GM19328 (cell line): ENCODE data around the gene ZNF546.
"Not testable (repeated sequence)": the region's sequence is repeated elsewhere in the genome, so short reads cannot be mapped to it uniquely, and the experiment has no call there.

ENCODE experiments used
- ATAC-seq: cut with Tn5 transposase; IDR thresholded peaks from one replicate; pipeline ENCODE4 v1.9.1; 2021; ENCODE audit warnings: mild to moderate bottlenecking, moderate library complexity; ENCODE audit not compliant: unreplicated experiment

ZNF546 gene

DNA sequence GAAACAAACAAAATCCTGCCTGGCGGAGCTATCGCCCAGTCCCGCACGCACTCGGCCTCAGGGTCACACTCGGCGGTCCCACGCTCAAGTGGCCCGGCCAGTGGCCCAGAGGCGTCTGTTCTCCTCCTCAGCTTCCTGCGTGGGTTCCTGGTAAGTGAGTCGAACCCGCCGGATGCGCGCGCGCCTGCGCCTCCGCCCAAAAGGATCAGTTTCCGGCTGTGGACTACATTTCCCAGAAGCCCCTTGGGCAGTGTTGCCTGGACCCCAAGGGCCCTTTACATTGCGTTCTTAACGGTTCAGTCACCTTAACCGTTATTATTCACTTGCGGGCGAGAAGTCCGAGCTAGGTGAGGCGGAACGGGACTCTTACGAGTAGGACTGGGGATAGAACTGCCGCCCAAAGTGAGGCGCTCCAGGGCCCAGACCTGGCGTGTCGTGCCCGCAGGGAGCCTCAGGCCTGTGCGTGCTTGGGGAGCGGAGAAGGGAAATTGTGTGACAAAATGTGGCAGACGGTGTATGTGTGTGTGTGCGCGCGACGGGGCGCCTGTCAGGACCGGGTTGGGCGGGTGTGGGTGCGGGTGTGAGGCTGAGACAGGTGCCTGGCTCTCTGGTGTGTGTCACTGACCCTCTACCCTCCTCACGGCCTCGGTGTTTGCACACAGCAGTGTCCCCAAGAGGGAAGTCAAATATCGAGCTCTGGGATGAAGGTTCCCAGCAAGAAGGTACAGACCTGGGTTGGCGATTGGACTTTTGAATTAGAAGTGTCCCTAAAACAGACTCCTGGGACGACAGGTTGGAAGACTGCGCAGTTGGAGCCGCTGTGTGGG lies at the start of gene ZNF546:
TSS of gene ZNF546 (plus strand) at position 250 of the 827 bp plus-strand sequence. CDS start 1,267 bp downstream, outside the sequence.
- peak; percentile 82 for ATAC-seq

DNA sequence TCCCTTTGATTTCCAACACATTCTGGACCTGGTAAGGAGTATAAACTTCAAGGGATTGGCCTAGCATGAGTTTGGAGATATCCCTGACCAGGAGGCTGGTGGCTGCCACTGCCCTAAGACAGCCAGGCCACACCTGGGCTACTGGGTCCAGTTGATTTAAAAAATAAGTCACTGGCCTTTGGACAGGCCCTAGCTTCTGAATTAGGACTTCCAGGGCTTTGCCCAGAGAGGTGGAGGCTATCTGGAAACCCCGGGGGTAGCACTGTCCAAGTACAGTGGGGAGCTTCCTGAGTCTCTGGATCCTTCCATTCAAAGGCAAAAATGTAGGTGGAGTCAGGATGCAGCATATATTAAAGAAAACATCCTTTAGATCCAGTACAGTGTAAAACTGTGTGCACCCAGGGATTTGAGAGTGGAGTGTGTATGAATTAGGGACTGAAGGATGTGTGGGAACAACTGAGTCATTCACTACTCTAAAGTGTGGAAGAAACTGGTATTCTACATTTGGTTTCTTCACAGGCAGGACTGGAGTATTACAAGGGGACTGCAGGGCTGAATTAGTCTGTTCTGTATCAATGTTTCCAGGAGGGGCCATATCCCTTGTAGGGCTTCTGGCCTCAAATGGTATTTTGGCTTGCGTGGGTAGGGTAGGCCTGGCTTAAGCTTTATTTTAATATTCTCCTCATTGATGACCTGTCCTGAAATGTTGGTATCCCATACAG lies 47.7 kb upstream of the ZNF546 start:
- no peak for ATAC-seq

DNA sequence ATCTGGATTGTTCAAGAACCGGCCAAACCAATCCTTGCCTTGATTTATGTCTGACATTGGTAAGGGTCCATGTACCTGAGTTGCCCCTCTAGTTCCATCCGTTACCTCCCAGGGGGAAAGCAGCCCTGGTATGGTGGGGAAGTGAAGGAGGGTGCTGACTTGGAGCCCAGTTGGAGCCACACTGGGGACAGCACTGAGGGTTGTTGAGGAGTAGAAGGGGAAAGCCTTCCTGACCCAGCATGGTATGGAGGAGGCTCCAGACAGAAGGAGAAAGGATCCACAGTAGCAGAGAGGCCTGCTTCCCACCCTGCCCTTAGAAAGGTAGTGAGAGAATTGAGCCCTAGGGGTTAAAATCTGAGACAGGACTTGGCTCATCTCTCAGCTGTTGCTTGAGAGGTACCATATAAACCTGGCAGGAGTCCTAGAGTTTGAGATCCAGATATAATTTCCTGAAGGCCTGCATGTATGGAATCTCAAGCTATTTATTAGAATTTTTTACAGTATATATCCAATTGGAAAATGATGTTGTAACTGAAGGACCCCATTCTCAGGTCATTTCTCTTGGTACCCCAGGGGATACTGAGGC lies 45.7 kb upstream of the ZNF546 start:
- no peak for ATAC-seq

DNA sequence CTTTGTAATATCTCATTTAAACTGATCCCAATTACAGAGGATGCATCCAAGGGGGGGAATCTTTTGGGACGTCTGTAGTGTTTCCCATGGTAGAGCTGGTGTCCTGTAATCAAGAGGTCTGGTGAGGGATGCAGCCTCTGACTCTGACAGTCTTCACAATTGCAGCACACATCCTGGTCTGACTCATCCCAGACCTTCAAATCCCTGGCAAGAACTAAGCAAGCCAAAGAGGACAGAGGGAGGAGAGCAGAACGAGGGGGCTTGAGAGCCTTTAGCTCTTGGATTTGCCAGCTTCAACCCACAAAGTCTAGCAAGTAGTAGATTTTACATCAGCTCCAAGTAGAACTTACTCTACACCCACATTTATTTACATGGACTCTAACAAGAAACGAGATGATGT lies 45.2 kb upstream of the ZNF546 start:
- ATAC-seq, result no peak

- ATAC-seq, result no peak
These were observed 42.9 kb upstream of the ZNF546 start for GRCh38 chr19:39953915-39954314.

DNA sequence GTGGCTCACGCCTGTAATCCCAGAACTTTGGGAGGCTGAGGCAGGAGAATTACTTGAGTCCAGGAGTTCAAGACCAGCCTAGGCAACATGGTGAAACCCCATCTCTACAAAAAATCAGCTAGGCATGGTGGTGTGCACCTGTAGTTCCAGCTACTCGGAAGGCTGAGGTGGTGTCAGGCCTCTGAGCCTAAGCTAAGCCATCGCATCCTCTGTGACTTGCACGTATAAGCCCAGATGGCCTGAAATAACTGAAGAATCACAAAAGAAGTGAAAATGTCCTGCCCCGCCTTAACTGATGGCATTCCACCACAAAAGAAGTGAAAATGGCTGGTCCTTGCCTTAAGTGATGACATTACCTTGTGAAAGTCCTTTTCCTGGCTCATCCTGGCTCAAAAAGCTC lies 39.0 kb upstream of the ZNF546 start:
- not testable (repeated sequence) for ATAC-seq

DNA sequence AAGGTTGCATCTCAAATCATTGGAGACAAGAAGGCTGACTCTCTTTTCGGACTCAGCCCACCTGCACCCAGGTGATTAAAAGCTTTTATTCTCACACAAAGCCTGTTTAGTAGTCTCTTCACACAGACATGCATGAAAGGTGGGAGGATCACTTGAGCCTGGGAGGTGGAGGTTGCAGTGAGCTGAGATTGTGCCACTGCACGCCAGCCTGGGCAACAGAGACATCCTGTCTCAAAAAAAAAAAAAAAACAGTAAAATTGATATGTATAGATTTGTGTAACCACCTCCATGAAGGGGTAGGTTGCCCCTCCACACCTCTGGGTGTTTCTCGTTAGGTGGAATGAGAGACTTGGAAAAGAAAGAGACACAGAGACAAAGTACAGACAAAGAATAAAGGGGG lies 37.9 kb upstream of the ZNF546 start:
- not testable (repeated sequence) for ATAC-seq

DNA sequence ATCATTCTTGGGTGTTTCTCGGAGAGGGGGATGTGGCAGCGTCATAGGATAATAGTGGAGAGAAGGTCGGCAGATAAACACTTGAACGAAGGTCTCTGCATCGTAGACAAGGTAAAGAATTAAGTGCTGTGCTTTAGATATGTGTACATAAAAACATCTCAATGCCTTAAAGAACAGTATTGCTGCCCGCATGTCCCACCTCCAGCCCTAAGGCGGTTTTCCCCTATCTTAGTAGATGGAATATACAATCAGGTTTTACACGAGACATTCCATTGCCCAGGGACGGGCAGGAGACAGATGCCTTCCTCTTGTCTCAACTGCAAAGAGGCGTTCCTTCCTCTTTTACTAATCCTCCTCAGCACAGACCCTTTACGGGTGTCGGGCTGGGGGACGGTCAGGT lies 37.5 kb upstream of the ZNF546 start:
- ATAC-seq, result not testable (repeated sequence)

GRCh38 chr19:39963898-39964297 lies 33.0 kb upstream of the ZNF546 start:
- no peak for ATAC-seq

GRCh38 chr19:39966617-39967016 lies 30.2 kb upstream of the ZNF546 start:
- ATAC-seq, result no peak

GRCh38 chr19:39967561-39967960 lies 29.3 kb upstream of the ZNF546 start:
- no peak for ATAC-seq

DNA sequence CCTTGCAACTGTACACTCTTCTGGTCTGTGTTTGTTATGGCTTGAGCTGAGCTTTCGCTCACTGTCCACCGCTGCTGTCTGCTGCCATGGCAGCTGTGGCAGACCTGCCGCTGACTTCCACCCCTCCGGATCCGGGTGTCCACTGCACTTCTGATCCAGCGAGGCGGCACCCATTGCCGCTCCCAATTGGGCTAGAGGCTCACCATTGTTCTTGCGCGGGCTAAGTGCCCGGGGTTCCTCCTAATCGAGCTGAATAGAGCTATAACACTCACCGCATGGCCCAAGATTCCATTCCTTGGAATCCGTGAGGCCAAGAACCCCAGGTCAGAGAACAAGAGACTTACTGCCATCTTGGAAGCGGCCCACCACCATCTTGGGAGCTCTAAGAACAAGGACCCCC lies 28.1 kb upstream of the ZNF546 start:
- ATAC-seq, result no peak

GRCh38 chr19:39969266-39969665 lies 27.6 kb upstream of the ZNF546 start:
- no peak for ATAC-seq

DNA sequence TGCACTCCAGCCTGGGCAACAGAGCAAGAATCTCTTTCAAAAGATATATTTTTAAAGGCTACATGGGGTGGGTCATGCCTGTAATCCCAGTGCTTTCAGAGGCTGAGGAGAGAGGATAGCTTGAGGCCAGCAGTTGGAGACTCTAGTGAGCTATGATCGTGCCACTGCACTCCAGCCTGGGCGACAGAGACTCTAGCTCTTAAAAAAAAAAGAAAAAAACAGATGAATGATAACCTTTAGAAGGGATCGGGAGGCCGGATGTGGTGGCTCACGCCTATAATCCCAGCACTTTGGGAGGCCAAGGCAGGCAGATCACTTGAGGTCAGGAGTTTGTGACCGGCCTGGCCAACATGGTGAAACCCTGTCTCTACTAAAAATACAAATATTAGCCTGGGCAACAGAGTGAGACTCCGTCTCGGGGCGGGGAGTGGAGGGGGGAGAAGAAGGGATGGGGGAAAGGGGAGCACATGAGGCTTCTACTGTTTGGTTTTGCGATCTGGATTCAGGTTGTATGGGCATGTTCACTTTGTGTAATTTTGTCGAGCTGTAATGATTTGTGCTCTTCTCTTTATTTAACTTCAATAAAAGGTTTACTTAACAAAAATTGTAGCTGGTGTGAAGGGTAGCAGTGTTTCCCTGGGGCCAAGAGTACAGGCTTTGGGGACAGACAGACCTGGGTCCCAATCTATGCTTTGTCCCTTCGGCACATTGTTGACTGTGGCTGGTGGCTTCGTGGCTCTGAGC lies 27.0 kb upstream of the ZNF546 start:
- ATAC-seq, result no peak

- no peak for ATAC-seq
These were observed 26.5 kb upstream of the ZNF546 start for GRCh38 chr19:39970425-39970674.

DNA sequence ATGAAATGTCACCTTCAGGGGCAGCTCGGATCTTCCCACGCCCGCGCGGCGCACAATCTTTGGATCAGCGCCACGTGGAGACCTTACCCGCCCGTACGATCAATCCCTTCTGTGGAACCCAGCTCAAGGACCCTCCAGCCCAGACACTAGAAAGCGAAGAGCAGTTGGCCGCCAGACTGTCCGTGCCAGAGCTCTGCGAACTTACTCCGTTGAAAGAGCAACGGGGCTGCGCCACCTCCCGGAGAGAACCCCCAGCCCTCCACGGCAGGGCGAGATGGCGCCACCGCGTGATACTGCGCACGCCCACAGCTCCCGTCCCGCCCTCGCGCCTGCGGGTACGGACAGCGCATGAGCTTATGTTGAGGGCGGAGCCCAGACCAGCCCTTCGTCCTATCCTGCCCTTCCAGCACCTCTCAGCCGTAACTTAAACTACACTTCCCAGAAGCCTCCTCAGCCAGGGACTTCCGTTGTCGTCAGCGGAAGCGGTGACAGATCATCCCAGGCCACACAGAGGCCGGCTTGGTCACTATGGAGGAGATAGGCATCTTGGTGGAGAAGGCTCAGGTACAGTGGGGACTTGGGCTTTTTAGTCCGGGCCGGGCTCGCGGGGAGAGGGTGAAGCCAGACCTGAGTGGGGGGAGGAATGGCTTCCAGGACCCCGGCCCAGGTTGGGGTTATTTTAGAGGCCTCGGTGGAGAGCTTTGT lies 26.0 kb upstream of the ZNF546 start, which contains the start of gene PSMC4:
TSS of gene PSMC4 (plus strand) at position 491 of the 705 bp plus-strand sequence. CDS start at position 529, 38 bp downstream.
- ATAC-seq, result peak; percentile 94

DNA sequence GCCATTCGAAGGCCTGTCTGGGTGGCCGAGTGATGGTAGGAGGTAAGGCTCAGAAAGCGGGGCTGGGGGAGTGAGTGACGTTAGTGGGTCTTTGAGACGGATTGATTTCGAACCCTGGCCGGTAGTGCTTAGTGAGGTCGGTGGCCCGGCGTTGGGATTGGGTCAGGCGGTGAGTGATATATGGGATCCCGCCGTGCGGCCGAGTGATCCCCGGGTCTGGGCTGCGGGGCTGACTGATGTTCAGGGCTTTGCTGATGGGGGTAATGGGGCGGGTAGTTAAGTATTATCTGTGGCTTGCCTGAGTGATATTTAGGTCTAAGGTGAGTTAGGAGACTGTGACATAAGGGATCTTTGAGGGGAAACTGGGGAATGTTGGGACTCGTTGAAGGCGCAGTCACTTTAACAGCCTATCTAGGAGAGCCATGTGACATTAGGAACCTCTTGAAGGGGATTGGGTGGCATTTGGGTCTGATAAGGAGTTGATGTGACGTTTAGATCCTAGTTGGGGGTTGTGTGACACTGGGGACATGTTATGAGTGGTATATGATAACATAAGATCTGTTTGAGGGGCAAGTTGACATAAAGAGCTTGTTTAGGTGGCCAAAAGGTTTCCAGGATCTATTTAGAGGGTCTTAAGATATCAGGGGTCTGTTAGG lies 25.4 kb upstream of the ZNF546 start:
- no peak for ATAC-seq

GRCh38 chr19:39974377-39975155 lies 22.3 kb upstream of the ZNF546 start:
- ATAC-seq, result no peak

DNA sequence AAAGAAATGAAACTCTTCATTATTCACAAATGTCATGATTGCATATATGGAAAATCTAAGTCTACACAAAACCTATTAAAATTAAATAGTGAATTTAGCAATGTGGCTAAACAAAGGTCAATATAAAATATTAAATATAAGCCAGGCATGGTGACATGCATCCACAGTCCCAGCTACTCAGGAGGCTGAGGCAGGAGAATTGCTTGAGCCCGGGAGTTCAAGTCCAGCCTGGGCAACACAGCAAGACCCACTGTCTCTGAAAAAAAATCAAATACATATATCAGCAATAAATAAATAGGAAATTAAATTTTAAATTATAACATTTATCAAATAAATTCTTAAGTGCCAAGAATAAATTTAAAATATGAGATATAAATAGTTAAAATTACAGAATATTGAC lies 14.0 kb upstream of the ZNF546 start:
- no peak for ATAC-seq
